HG03196 (cell line): Measurements from ENCODE around the gene LMBR1L.
A peak's percentile ranks its signal among the peaks of the same experiment; 100 is the strongest.
"Not testable (repeated sequence)": the region's sequence is repeated elsewhere in the genome, so short reads cannot be mapped to it uniquely, and the experiment has no call there.

ENCODE experiments used
- ATAC-seq: cut with Tn5 transposase; IDR thresholded peaks from one replicate; pipeline ENCODE4 v1.9.1; 2021; ENCODE audit not compliant: unreplicated experiment

The LMBR1L gene

GRCh38 chr12:49088932-49089330 is 21.7 kb downstream of the LMBR1L start:
- ATAC-seq = no peak

- peak; percentile 67 for ATAC-seq
These were observed 22.3 kb downstream of the LMBR1L start for GRCh38 chr12:49088150-49088931.

- ATAC-seq = no peak
These were observed 24.5 kb downstream of the LMBR1L start for GRCh38 chr12:49086116-49086515.

- ATAC-seq = no peak
These were observed 26.2 kb downstream of the LMBR1L start for GRCh38 chr12:49084438-49084837.

- no peak for ATAC-seq
These were observed 30.9 kb downstream of the LMBR1L start for GRCh38 chr12:49079793-49080192.

- no peak for ATAC-seq
These were observed 39.7 kb downstream of the LMBR1L start for GRCh38 chr12:49070971-49071370.

GRCh38 chr12:49069507-49070346 is 40.9 kb downstream of the LMBR1L start, which contains the start of gene RHEBL1:
TSS of gene RHEBL1 (minus strand) at chr12:49069979. CDS start at chr12:49069785, 194 bp downstream.
- peak; percentile 96 for ATAC-seq

- no peak for ATAC-seq
These were observed 41.7 kb downstream of the LMBR1L start for GRCh38 chr12:49068879-49069506.

GRCh38 chr12:49066120-49066519 is 44.5 kb downstream of the LMBR1L start:
- ATAC-seq = no peak

GRCh38 chr12:49064767-49065152 is 45.9 kb downstream of the LMBR1L start:
- ATAC-seq = no peak

GRCh38 chr12:49061916-49062315 is 48.7 kb downstream of the LMBR1L start:
- ATAC-seq = not testable (repeated sequence)

- ATAC-seq = no peak
These were observed 49.4 kb downstream of the LMBR1L start for GRCh38 chr12:49061157-49061650.

GRCh38 chr12:49060237-49061156 is 50.1 kb downstream of the LMBR1L start, which contains the start of gene KMT2D:
TSS of gene KMT2D (minus strand) at chr12:49060794. CDS start at chr12:49055324, 5,470 bp downstream.
- peak; percentile 44 for ATAC-seq

- ATAC-seq = peak; percentile 10
These were observed 51.1 kb downstream of the LMBR1L start for GRCh38 chr12:49059299-49060171.

GRCh38 chr12:49059045-49059298 is 51.7 kb downstream of the LMBR1L start:
- no peak for ATAC-seq

GRCh38 chr12:49058366-49059044 is 52.1 kb downstream of the LMBR1L start:
- no peak for ATAC-seq

- ATAC-seq = no peak
These were observed 52.8 kb downstream of the LMBR1L start for GRCh38 chr12:49057888-49058287.

GRCh38 chr12:49055978-49056754 is 54.5 kb downstream of the LMBR1L start:
- ATAC-seq = peak; percentile 50
